ENCODE data around the gene TMEM134. TPM values are rescaled to one million over a fixed set of nuclear protein-coding genes. Genes with fewer than 3 reads are reported as not detected.

The TMEM134 gene
- total RNA-seq, 1 experiment from 2014 or later = 73.5 TPM

- intact Hi-C loops (cut with micrococcal nuclease) = no loop called here
- no peak overlapping the region for H3K27ac ChIP-seq (ENCODE audit: low read length)
- no peak overlapping the region for H3K4me3 ChIP-seq (ENCODE audit: low read length)
- no peaks in the 10 kb centered on the region for H3K27me3 ChIP-seq (ENCODE audit: low read length)
- DNase-seq (no peak), ATAC-seq (no peak)
- H3F3A ChIP-seq (ENCODE audit: low read length, unreplicated experiment) = no peaks in the 10 kb centered on the region
- H4K20me1 ChIP-seq (ENCODE audit: low read length) = no peaks in the 10 kb centered on the region
- POLR2A ChIA-PET (ENCODE audit: unreplicated experiment) = no interaction called here
- no TSS peak for BruUV-seq (replicated peaks)
- no peaks in the 10 kb centered on the region for H3K9me2 ChIP-seq (replicated peaks; ENCODE audit: low read length)
- CTCF ChIA-PET = no interaction called here
- no peak overlapping the region for H2AFZ ChIP-seq (ENCODE audit: low read length)
- H3K36me3 ChIP-seq (ENCODE audit: low read depth, low read length) = no peaks in the 10 kb centered on the region
- no peaks in the 10 kb centered on the region for H3K9me3 ChIP-seq (ENCODE audit: low read length)
- no peaks in the 10 kb centered on the region for H3K79me2 ChIP-seq (ENCODE audit: low read length)
- no peak overlapping the region for H3K9ac ChIP-seq (ENCODE audit: low read length)
- TF ChIP-seq CTCF (conservative IDR thresholded peaks at IDR 0.05; ENCODE audit: low read depth, low read length) = no peak
- H3K4me1 ChIP-seq (ENCODE audit: insufficient read depth, low read length) = no peaks in the 10 kb centered on the region
- no peak overlapping the region for H3K4me2 ChIP-seq (ENCODE audit: low read length)
These were observed 11.6 kb downstream of the TMEM134 start for GRCh38 chr11:67457453-67457852.

GRCh38 chr11:67456068-67456705 lies 12.9 kb downstream of the TMEM134 start:
- H2AFZ ChIP-seq (ENCODE audit: low read length) = no peak overlapping the region
- no peaks in the 10 kb centered on the region for H3K9me2 ChIP-seq (replicated peaks; ENCODE audit: low read length)
- no peaks in the 10 kb centered on the region for H3K27me3 ChIP-seq (ENCODE audit: low read length)
- no peak overlapping the region for H3K9ac ChIP-seq (ENCODE audit: low read length)
- H3K4me2 ChIP-seq (ENCODE audit: low read length) = no peak overlapping the region
- ChIA-PET CTCF (no interaction called here), POLR2A (ENCODE audit: unreplicated experiment) (interaction anchor here (0.6 kb wide), 1 partner anchor 55 kb away, joined by 3 read pairs; the partner anchor contains the start of gene PPP1CA)
- no peak for DNase-seq
- no peaks in the 10 kb centered on the region for H3K36me3 ChIP-seq (ENCODE audit: low read depth, low read length)
- H3K79me2 ChIP-seq (ENCODE audit: low read length) = no peaks in the 10 kb centered on the region
- no peaks in the 10 kb centered on the region for H3F3A ChIP-seq (ENCODE audit: low read length, unreplicated experiment)
- ATAC-seq = no peak
- no peak for TF ChIP-seq EZH2 (IDR thresholded peaks at IDR 0.05; ENCODE audit: low read length, unreplicated experiment)
- TF ChIP-seq EZH2phosphoT487 (IDR thresholded peaks at IDR 0.05; ENCODE audit: borderline replicate concordance, low read length) = no peak
- TF ChIP-seq CTCF (conservative IDR thresholded peaks at IDR 0.05; ENCODE audit: low read depth, low read length) = no peak
- H3K4me3 ChIP-seq (ENCODE audit: low read length) = no peak overlapping the region
- H3K9me3 ChIP-seq (ENCODE audit: low read length) = no peaks in the 10 kb centered on the region
- intact Hi-C loops (cut with micrococcal nuclease) = no loop called here
- no peak overlapping the region for H3K27ac ChIP-seq (ENCODE audit: low read length)
- H4K20me1 ChIP-seq (ENCODE audit: low read length) = no peaks in the 10 kb centered on the region
- H3K4me1 ChIP-seq (ENCODE audit: insufficient read depth, low read length) = no peaks in the 10 kb centered on the region
- no TSS peak for BruUV-seq (replicated peaks)

DNA sequence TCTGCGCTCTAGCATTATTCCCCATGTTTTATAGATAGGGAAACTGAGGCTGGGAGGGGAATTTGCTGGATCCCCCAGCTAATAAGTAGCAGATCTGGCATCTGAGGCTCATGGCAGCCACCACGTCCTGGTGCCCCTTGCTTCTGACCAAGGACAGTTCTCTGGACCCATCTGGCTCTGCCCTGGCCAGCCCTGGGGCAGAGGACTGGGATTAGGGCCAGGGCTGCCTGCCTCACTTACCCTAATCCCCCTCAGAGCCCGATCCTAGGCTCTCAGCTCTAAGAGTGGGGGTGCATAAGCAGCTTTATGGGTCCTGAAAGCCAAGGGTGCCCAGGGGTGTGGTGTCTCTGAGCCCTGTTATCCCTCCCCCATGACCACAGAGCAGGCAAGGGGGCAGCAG lies 14.0 kb downstream of the TMEM134 start, which contains the start of gene CABP4:
Gene CABP4 (plus strand): TSS at position 301 of the 400 bp plus-strand sequence. CDS start 70 bp downstream, at position 371.
- no peak for ATAC-seq
- Histone ChIP-seq H3K79me2 (ENCODE audit: low read length) (no peaks in the 10 kb centered on the region), H4K20me1 (ENCODE audit: low read length) (no peaks in the 10 kb centered on the region), H3K36me3 (ENCODE audit: low read depth, low read length) (no peaks in the 10 kb centered on the region), H3K4me3 (ENCODE audit: low read length) (no peak within 1 kb of the TSS), H3K4me1 (ENCODE audit: insufficient read depth, low read length) (no peaks in the 10 kb centered on the region), H2AFZ (ENCODE audit: low read length) (no peak within 1 kb of the TSS), H3F3A (ENCODE audit: low read length, unreplicated experiment) (no peaks in the 10 kb centered on the region), H3K4me2 (ENCODE audit: low read length) (no peak within 1 kb of the TSS), H3K9ac (ENCODE audit: low read length) (no peak within 1 kb of the TSS), H3K27ac (ENCODE audit: low read length) (no peak within 1 kb of the TSS), H3K9me2 (replicated peaks; ENCODE audit: low read length) (no peaks in the 10 kb centered on the region), H3K9me3 (ENCODE audit: low read length) (no peaks in the 10 kb centered on the region), H3K27me3 (ENCODE audit: low read length) (no peaks in the 10 kb centered on the region)
- BruUV-seq (replicated peaks) = no TSS peak
- no peak for DNase-seq
- TF ChIP-seq EZH2 (IDR thresholded peaks at IDR 0.05; ENCODE audit: low read length, unreplicated experiment) (no peak), EZH2phosphoT487 (IDR thresholded peaks at IDR 0.05; ENCODE audit: borderline replicate concordance, low read length) (no peak), CTCF (conservative IDR thresholded peaks at IDR 0.05; ENCODE audit: low read depth, low read length) (no peak)
- ChIA-PET POLR2A (ENCODE audit: unreplicated experiment) (no interaction called here), CTCF (no interaction called here)
- intact Hi-C loops (cut with micrococcal nuclease) = no loop called here
